HG03095 (cell line): ENCODE results near the gene CHN1.

Experiments
- ATAC-seq: cut with Tn5 transposase; IDR thresholded peaks from one replicate; pipeline ENCODE4 v1.9.1; 2021; ENCODE audit warnings: moderate library complexity; ENCODE audit not compliant: unreplicated experiment

Gene CHN1

DNA sequence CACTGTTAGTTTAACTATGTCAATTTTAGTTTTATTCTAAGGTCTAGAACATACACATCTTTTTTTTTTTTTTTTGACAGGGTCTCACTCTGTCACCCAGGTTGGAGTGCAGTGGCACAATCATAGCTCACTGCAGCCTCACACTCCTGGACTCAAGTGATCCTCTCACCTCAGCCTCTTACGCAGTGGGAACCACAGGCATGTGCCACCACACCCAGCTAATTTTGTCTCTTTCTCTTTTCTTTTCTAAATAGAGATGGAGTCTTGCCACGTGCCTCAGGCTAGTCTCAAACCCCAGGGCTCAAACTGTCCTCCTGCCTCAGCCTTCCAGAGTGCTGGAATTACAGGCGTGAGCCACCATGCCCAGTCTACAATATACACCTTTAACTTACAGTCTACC lies 171.4 kb downstream of the CHN1 start:
- ATAC-seq, result no peak

DNA sequence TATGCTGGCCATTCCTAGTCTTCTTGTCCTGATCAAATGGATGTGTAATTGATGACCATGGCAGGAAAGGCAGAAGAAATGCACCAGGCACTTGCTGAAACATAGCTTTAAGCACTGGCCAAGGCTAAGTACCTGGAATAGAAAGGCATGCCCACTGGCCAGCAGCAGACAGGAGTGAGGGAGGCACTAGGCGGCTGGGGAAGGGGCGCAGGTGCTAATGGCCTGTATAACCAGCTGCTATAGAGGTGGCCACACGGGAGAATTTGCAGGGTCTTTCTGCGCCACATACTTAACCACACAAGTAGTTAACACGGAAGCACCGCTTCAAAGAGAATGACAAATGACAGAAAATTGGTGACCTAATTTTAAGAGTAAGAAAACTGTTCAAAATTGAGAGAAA lies 174.6 kb downstream of the CHN1 start:
- ATAC-seq, result no peak

DNA sequence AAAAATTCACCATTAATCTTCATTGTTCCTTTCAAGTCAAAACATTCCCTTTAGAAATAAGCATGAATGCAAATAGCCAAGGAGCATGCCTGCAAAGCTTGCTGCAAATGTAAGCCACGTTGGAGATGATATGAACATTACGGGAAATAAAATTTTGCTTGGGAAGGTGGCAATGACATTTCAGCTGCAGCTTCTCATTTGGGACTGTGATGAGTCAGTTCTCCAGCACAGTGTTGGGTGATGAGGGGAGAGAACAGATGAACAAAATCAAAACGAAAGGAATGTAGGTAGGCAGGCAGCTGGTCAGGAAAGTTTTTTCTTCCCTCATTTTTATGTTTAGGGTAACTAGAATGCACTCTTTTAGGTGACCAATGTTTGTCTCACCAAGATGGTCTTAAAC lies 175.6 kb downstream of the CHN1 start:
- no peak for ATAC-seq

DNA sequence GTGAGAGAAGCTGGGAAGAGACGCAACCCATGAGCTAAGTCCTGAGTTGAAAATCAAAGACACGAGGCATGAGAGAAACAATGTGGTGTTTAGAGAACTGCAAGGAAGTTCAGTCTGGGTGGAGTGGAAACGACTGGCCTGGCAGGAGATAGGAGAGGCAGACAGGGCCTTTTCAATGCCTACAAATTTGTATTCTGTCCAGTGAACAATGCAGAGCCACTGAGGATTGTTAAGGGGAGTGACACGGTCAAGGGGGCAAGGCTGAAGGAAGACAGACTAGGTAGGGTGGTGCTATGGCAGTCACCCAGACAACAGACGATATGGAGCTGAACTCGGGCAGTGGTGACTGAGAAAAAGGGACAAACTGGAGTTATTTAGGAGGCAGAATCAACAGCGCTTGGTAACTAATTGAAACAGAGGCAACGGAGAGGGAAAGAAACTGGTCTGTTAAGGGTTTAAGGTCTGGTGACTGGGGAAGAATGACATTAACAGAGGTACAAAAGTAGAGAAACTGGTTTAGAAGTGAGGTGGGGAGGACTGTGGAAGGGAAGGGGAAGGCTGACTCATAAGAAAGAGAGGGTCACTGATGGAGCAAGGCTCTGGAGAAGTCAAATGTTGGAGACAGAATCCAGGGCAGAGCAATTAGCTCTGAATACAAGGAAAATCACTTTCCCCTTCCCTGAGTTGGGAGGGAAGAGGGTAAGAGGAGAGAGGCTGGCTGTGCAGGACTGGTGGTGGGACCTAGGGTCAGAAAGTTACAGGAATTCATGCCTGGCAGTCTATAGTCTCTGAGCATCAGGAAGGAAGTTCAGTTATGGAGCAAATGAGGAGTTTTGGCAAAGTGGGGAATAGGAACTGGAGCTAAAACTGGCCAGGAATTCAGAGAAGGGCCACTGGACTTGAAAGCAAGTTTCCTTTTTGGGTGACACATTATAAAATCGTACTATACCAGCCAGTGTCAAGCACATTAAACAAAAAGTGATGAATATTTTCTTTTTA lies 177.5 kb downstream of the CHN1 start:
- ATAC-seq, result no peak

DNA sequence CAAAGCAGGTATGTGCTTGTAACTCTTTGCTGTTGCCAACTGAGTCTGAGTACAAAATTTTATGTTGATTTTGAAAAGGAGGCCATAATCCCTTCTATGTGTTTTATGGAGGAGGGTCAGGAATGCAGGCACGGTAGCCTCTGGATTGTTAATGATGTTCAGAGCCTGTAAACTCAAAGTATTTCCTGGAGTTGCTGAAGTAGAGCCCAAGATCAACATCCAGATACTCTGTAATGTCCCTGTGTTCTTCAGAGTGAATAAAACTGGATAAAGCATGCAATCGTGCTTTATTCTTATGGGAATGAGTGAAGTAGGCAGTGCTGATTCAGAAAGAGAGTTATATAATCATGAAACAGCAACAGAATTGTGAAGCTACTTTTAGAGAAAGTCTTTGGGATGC lies 179.1 kb downstream of the CHN1 start:
- ATAC-seq, result no peak

DNA sequence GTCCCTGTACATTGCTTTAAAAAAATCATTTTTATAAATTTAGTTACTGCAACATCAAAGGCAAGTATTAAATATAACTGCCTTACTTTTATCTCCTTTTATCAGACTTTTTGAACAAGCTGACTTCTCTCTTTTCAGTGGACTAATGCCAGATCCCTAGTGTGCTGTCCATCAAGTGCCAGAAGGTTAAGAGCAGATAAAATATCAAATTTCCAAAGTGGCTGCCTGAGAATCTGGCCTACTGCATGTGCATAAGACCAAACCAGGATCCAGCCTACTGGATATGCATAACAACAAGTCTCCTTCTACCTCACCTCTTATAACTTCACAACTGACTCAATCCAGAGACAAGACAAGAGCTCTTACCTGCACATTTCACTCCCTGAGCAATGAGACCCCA lies 181.1 kb downstream of the CHN1 start:
- ATAC-seq, result no peak

DNA sequence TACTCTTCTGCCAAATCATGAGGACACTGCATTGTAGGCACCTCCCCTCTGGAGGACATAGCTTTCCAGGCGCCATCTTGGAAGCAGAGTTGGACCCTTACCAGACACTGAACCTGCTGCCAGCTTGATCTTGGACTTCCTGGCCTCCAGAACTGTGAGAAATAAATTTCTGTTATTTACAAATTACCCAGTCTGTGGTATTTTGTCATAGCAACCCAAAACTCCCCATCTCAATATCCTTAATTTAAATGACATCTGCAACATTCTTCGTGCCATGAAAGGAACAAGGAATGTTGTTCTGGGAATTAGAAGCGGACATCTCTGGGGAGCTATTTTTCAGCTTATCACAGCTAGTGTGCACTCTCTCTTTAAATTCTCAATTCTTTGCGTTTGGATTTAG lies 183.6 kb downstream of the CHN1 start:
- no peak for ATAC-seq

DNA sequence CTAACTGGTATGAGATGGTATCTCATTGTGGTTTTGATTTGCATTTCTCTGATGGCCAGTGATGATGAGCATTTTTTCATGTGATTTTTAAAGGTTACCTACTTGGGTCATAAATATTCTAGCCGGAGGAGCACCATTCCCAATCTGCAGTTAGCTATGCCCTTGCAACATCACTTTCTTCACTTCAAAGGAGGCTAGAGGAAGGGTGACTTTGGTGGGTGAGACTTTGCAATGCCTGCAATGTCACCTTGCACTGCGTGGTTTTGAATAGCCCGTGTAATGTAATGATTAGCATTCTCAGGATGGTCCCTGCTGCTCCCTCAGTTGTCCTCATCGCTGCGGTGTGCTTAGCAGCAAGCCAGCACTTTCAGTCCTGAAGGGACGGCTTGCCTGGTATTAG lies 184.8 kb downstream of the CHN1 start:
- no peak for ATAC-seq

DNA sequence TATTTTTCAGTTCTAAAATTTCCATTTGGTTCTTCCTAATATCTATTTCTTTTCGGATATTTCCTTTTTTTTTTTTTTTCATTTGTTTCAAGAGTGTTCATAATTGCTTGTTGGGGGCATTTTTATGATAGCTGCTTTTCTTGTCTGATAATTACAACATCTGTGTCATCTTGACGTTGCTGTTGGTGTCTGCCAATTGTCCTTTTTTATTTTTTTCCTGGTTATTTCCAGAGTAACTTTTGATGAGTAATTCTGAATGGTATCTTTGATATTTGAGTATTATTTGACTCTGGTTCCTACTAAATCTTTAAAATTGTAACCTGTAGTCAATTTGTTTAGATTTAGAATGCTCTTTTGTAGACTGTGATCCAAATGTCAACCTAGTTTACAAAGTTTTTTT lies 189.7 kb downstream of the CHN1 start:
- ATAC-seq, result no peak

DNA sequence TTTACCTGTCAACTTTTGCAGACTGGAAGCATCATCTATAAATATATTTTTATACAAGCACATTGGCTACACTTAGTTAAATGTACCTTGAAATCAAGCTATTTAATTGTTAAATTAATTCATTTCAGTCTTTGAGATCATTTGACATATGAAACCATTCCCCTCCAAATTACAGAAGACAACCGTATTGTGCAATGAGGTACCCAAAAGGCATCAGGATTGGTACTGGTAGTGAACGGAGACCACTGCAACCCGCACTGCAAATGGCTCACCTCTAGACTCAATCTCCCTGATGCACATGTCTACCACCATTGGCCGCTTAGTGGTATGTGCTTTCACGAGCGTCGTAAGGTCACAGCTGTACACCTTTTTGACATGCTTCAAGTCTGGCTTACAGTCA lies 193.1 kb downstream of the CHN1 start:
- no peak for ATAC-seq

DNA sequence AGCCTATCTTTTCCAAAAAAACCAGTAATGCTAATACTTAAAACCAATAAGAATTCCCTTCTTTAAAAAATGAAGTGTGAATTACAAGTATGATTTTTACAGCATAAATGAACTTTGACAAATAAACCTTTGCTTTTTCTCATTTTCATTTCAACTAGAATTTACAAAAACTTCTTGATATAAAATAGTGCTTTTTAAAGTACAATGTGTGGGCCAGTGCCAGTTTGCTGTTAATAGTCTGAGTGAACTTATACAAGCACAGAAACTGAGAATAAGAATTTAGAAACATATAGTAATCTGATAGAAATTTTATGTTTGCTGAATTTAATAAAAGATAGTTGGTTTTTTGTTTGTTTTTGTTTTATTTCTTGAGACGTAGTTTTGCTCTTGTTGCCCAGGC lies 197.2 kb downstream of the CHN1 start:
- ATAC-seq, result no peak

DNA sequence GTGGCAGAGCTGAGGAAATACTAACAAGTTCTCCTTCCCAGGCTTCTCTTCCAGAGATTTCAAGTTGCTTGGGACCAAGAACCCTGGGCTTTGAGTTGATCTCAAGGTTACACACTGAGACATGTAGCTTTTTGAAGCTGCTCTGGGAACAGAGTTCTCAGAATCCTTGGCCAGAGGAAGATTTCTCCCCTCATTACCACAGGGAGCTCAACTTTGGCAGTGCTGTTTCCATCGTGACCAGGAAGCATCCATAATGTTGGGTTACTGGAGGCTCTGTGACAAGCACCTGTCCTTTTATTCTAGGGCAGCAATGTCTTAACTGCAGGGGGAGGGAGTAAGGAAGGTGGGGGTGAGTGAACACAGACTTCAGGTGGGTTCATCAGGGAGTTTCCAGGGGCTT lies 199.4 kb downstream of the CHN1 start:
- no peak for ATAC-seq

DNA sequence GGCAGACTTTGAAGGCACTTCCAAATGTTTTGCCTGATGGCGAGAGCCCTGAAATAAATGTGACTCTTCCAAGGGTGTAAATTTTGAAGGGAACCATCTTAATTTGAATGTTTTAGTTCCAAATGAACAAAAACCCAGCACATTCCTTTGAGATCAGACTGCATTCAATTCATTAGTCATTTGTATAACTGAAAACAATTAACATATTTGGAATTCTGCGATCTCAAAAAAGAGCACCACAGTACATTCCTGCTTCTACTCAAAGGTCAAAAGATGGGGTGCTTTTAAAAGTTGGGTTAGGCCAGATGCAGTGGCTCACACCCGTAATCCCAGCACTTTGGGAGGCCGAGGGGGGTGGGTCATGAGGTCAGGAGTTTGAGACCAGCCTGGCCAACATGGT lies 202.7 kb downstream of the CHN1 start:
- ATAC-seq, result no peak

DNA sequence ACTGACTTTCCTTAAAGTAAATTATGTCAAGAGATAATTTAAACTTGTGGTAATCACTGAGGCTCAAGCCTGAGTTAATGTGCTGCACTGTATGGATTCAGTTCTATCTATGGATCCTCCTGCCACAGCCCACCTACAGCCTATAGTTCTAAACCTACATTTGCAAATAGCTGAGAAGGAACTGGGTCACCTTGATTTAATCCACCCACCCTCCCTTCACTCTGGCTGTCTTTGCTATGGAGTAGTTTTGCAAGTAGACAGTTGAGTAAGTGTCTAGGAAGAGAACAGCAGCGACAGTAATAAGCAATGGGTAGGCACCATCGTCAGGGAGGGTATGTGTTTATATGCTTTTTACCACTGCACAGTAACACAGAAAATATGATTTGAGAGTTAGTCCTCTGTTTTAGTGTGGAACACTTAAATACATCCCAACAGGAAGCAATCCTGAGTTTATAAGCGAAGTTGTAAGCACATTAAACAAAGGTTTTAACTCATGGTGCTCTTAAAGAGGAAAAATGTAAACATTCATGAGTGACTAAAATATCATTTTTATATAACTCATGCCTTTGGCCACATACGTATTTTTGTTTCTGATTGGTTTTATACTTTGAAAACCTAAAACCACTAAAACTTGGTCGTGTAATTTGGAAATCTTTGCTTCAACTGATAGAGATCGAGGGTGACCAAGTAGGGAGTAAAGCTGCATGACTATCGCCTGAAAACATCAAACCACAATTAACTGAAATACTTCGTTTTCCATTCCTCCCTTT lies 204.6 kb downstream of the CHN1 start:
- ATAC-seq, result no peak

DNA sequence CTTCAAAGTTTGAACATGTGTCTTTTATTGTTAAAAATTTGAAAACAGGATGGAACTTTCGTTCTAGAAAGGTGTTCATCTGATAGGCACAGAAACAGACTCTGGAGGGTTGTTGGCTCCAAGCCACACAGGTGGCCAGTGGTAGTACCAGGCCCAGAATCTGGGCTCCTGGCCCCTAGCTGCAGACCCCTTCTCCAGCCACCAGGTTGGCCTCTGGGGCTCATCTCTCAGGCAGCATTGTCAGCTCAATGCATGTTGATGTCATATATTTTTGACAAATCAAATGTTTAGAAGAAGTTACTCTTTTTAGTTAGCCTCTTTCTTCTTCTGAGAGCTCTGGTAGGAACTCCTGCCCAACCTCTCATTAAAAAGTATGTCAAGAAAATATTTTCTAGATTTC lies 206.4 kb downstream of the CHN1 start:
- ATAC-seq, result no peak

DNA sequence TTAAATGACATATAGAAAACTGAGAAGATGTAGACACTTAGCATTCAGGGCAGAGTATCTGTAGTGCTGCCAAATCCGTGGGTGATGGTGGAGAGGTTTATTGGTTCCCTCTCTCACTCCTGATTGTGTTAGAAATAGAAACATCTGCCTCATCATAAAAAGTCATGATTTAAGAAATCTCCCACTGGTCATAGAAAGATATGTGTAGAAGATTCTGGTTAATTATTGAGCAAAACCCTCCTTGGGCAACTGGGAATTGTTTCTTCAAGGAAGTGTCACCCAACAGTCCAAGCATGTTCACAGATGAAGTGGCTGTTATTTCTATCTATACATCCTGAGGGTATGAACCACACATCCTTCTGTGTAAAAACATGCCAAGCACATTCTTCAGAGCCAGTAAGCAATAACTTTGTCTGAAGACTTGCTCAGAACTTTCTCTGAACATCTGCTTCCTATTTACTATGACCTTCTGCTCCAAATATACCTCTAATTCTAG lies 207.4 kb downstream of the CHN1 start:
- no peak for ATAC-seq

DNA sequence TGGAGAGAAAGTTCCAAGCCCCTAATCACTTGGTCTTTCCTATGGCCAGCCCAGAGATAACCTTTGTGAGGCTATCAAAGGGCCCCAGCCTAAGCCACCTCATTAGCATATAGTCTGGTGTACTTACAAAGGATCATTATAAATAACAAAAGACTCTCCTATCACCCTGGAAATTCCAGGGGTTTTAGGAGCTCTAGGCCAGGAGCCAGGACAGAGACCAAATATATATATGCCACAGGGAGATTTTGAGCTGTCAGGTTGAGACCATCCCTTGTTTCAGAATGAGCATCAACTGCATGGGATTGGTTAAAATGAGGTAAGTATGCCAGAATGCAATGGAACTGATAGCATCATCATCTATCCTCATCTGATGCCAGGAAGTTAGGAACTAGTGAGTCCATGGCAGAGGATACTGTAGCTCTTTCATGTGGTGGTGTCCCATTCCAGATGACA lies 208.8 kb downstream of the CHN1 start:
- no peak for ATAC-seq

DNA sequence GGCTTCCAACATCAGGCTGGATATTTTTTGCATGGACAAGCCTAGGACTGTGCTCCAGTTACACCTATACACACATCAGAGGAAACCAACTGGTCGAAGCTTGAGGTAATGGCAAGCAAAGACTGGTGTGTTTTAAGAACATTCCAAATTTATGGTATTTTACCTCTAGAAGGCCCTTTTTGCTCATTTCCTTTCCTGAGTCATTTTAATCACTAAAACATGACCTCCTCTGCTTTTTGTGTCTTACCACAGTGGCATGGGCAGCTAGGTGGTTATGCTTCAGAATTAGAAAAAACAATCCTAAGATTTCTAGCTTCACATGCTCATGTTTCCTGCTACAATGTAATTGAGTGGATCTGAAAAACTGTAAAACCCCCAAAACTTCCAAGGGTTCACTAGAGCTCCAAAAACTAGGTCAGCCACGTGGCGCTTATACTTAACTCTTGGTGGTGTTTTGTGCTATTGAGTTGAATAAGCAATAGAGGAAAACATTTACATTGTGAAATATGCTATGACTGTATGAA lies 210.3 kb downstream of the CHN1 start:
- no peak for ATAC-seq

DNA sequence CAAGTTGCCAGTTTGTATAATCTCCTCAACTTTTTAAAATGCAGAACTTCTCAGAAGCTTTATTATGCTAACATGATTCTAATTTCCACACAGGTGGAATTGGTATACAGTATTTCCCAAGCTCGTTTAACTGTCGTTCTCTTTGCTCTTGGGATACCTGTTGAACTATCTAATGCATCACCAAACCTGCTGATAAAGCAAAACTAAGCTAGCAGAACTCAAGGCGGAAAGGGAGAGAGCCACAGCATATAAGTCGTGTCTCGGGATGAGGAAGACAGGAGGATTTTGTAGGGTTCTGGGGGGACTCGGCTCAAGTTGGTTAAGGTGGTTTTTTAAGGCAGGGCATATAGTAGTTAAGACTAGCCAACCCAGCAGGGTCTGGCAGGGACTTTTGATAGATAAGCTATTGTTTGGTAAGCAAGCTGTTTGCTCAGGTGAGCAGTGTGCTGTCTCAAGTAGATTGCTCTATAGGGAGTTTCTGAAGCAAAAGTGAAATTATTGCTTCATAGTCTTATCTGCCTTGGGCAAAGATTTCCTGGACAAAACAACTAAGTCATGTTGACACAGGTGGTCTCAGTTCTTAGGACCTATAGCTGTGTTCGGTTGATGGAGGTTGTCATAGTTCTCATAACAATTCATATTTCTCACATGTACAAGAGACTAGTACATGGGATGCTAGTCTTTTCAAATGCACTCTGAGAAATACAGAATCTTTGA lies 212.7 kb downstream of the CHN1 start:
- no peak for ATAC-seq

DNA sequence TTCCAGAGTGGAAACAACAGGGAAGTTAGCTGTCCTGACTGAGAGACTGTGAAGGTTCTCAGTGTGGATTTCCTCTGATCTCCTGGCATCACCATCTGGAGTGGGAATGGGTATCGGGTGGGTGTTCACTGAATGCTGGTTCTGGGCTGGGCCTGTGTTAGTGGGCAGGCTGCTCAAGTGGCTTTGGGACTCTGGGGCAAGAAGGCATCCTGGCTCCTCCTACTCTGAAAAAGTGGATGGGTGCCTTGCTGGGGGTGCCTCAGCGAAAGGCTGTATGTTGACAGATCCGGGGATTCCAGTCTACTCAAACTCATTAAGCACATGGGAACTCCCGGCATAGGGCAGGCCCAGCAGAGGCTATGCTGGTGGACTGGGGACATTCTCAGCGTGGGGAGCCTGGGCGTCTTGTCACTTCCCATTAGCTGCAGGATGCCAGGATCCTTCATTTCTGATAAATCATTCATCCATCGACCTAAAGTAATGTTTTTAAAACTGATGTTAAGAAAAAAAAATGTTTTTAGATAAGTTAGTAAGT lies 213.4 kb downstream of the CHN1 start:
- no peak for ATAC-seq

DNA sequence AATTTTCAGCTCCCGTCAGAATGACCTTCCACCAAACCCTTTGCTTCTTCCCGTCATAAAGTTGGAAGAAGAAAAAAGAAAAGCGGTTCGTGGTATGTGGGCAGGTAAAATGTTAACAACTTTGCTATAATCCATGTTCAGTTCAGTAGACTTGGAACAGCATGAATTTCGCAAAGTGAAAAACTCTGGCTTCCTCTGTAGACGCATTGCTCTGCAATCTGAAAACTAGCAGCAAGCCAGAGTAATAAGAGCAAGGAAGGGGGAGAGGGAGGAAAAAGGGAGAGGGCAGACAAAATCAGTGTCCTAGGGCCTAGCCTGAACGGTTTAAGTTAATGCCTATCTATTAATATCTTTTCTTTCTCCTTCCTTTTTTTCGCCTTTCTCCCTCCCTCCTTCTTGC lies 214.2 kb downstream of the CHN1 start:
- ATAC-seq, result no peak
